Hypothalamus (tissue), 51 donors: Measurements from ENCODE around the gene U2AF2.
A peak's percentile ranks its signal among the peaks of the same experiment; 100 is the strongest.

ENCODE experiments used
- DNase-seq, 51 donors: peaks; one replicate each; lab custom pipeline; 2025; lab: John Stamatoyannopoulos, UW

U2AF2 gene

GRCh38 chr19:55673465-55673864, 18.6 kb downstream of the U2AF2 start:
- no peak for DNase-seq

- no peak for DNase-seq
Observed at GRCh38 chr19:55673889-55674288, 19.1 kb downstream of the U2AF2 start.

GRCh38 chr19:55674459-55674840, 19.6 kb downstream of the U2AF2 start:
- no peak for DNase-seq

GRCh38 chr19:55674841-55675660, 20.2 kb downstream of the U2AF2 start, which contains the start of gene EPN1:
EPN1 (plus strand) TSS chr19:55675226; CDS start chr19:55678628, 3,402 bp downstream.
- peak; percentile 44 to 98 (median 93) for DNase-seq

GRCh38 chr19:55675661-55676354, 21.0 kb downstream of the U2AF2 start:
- no peak for DNase-seq

GRCh38 chr19:55676383-55676782, 21.5 kb downstream of the U2AF2 start:
- no peak for DNase-seq

- no peak for DNase-seq
Observed at GRCh38 chr19:55676889-55677505, 22.2 kb downstream of the U2AF2 start.

GRCh38 chr19:55677572-55678028, 22.8 kb downstream of the U2AF2 start:
- no peak for DNase-seq

GRCh38 chr19:55678121-55678671, 23.4 kb downstream of the U2AF2 start:
- DNase-seq = peak in 15 of 51 donors; percentile 4 to 35 (median 17)

GRCh38 chr19:55679343-55680257, 24.8 kb downstream of the U2AF2 start:
- DNase-seq = peak in 1 of 51 donors; percentile 26

- DNase-seq = no peak
Observed at GRCh38 chr19:55680339-55681130, 25.7 kb downstream of the U2AF2 start.

- no peak for DNase-seq
Observed at GRCh38 chr19:55681131-55682092, 26.6 kb downstream of the U2AF2 start.

GRCh38 chr19:55683449-55684261, 28.8 kb downstream of the U2AF2 start:
- no peak for DNase-seq

GRCh38 chr19:55684946-55685681, 30.3 kb downstream of the U2AF2 start:
- no peak for DNase-seq

GRCh38 chr19:55685776-55686175, 30.9 kb downstream of the U2AF2 start:
- no peak for DNase-seq

GRCh38 chr19:55686311-55687050, 31.6 kb downstream of the U2AF2 start:
- no peak for DNase-seq
